Coronary artery (tissue), 2 donors: Measurements from ENCODE around the gene HOXB5.

ENCODE experiments used
- DNase-seq: peaks from one replicate; pipeline ENCODE4 v3.0.0-alpha.2; 2017; ENCODE audit warnings: low spot score
- H3K27ac ChIP-seq, 2 donors: fragments of 200-600 bp; sonication (generic); one replicate each; pipeline ENCODE4 v1.5.1; 2016 to 2019
- H3K4me3 ChIP-seq: fragments of 200-600 bp; sonication (generic); 2 replicates; pipeline ENCODE4 v1.5.1; 2016; ENCODE audit warnings: mild to moderate bottlenecking, moderate library complexity
- CTCF ChIP-seq: fragments of 200-600 bp; sonication (generic); IDR thresholded peaks from one replicate; pipeline ENCODE4 v1.5.1; 2019; ENCODE audit warnings: antibody characterized with exemption

The HOXB5 gene

GRCh38 chr17:48593126-48593829 lies at the start of gene HOXB5:
Gene HOXB5 (minus strand): TSS chr17:48593779. CDS start chr17:48593682, 97 bp downstream.
- Histone ChIP-seq H3K27ac (peak within 1 kb of the TSS in 1 of 2 donors; percentile 41), H3K4me3 (peak within 1 kb of the TSS; percentile 60)
- TF ChIP-seq CTCF, result no peak
- DNase-seq, result no peak

- no peak for DNase-seq
- no peak overlapping the region for H3K4me3 ChIP-seq
- no peak overlapping the region for H3K27ac ChIP-seq
Measured at GRCh38 chr17:48642843-48643696, 49.5 kb upstream of the HOXB5 start.

GRCh38 chr17:48642059-48642842 lies 48.7 kb upstream of the HOXB5 start:
- no peak for TF ChIP-seq CTCF
- no peak for DNase-seq
- Histone ChIP-seq H3K27ac (no peak overlapping the region), H3K4me3 (no peak overlapping the region)

More at GRCh38 chr17:48642843-48643696, 49.5 kb upstream of the HOXB5 start:
- no peak for TF ChIP-seq CTCF

DNA sequence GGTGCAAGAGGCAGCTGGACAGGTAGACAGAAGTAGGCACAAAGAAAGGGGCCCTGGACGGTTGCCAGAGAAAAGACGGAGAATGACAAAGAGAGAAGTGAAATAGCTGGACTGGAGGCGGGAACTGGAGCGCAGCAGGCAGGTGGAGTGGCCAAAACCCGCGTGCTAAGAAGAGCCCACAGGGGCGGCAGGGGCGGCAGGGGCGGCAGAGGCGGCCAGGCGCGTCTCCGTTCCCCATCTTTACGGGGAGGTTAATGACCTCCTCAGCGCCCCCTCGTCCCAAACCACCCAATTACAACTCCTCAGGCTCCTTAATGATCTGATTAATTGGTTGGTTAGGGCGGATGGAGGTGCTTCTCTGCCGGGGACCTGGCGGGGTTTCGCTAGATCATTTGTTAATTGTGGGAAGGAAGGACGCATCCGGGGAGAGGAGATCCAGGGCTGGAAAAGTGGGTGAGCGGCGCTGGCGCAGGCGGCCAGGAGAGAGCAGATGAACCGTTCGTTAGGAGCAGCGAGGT lies 48.0 kb upstream of the HOXB5 start:
- TF ChIP-seq CTCF, result no peak
- Histone ChIP-seq H3K4me3 (no peak overlapping the region), H3K27ac (no peak overlapping the region)
- no peak for DNase-seq

DNA sequence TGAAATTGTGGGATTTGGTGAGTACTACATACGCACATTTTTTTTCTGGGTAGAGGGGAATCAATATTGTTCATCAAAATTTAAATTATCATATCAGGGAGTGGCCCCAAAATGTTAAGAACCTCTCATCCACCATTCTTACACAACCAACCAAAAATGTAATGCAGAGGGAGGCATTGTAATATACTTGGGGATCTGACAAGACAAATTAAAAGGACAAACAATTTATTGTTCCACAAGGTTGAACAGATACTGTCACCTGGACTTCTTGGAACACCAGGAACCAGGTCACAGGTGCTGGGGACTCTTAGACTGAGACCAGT lies 47.2 kb upstream of the HOXB5 start:
- Histone ChIP-seq H3K4me3 (no peak overlapping the region), H3K27ac (no peak overlapping the region)
- no peak for TF ChIP-seq CTCF
- no peak for DNase-seq

DNA sequence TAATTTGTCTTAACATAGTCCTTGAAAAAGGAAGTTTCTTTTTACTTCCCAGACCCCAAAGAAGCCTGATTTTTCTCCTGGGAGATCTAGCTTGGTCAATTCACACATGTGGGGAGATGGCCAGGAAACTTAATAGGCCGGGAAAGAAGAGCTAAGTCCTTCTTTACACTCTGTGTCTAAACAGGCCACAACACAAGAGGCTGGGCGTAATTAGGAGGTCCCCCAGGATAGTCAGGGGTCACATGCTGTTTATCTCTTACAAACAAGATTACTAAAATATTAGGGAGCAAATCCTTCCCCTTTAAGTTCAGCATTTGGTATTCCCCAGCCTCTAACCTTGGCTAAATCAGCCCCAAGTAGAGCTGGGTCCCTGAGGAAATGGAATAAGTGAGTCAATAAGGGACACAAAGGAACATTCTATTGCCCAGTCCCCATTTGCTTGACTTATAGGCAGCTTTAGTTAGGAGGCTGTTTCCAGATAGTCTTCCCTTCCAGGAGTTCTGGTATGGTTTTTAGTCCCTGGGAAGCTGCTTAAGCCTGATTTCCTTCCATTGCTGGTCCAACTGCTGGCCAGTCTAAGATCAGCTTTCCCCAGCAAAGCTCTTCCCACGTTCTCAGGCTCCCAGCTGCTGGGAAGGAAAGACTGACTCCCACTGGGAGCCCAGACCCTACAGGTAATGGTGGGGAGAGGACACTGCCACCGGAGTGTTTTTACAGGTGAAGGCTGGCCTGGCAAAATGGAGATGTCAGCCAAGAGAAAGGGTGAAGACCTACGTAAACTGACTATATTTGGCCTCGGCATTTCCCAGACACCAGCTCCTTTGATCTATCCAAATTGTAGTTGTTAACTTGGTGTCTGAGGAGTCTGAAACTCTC lies 46.6 kb upstream of the HOXB5 start:
- DNase-seq, result no peak
- H3K4me3 ChIP-seq, result no peak overlapping the region
- TF ChIP-seq CTCF, result no peak
- no peak overlapping the region for H3K27ac ChIP-seq
